Sigmoid colon (tissue), 4 donors: ENCODE data around the gene RUNDC3A.

ENCODE experiments used
- EP300 ChIP-seq, 4 donors: sonication (generic); formaldehyde crosslinking; IDR thresholded peaks; one replicate each; pipeline ENCODE4 v1.6.1; 2017; ENCODE audit warnings: antibody characterized with exemption in 4 of 4
- POLR2A ChIP-seq, 2 donors: fragments of 450-650 bp; IDR thresholded peaks; one replicate each; pipeline ENCODE4 v1.6.1; 2016; ENCODE audit warnings: antibody characterized with exemption in 2 of 2, mild to moderate bottlenecking in 2 of 2, moderate library complexity in 2 of 2
- POLR2AphosphoS5 ChIP-seq, 4 donors: sonication (generic); formaldehyde crosslinking; IDR thresholded peaks; one replicate each; pipeline ENCODE4 v1.6.1; 2017; ENCODE audit warnings: antibody characterized with exemption in 4 of 4
- TF ChIP-seq, protein P1 (sequence below), 4 experiments: fragments of 450-650 bp in 3 of 4; fragments of 200-600 bp in 1 of 4; IDR thresholded peaks; one replicate each; pipeline ENCODE4 v1.5.1; 2016 to 2019; ENCODE audit warnings: antibody characterized with exemption in 4 of 4, mild to moderate bottlenecking in 3 of 4, moderate library complexity in 2 of 4

DNA sequence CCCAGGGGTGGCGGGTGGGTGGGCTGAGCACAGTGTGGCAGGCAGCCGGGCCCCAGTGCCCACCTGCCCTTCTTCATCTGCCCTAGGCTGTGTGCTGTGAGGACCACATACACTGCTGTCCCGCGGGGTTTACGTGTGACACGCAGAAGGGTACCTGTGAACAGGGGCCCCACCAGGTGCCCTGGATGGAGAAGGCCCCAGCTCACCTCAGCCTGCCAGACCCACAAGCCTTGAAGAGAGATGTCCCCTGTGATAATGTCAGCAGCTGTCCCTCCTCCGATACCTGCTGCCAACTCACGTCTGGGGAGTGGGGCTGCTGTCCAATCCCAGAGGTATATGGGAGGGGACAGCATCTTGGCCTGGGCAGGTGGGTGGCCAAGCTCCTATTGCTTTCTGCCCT, 43.1 kb downstream of the RUNDC3A start:
- no peak for TF ChIP-seq POLR2AphosphoS5 (IDR thresholded peaks at IDR 0.05)
- TF ChIP-seq, protein P1, sequence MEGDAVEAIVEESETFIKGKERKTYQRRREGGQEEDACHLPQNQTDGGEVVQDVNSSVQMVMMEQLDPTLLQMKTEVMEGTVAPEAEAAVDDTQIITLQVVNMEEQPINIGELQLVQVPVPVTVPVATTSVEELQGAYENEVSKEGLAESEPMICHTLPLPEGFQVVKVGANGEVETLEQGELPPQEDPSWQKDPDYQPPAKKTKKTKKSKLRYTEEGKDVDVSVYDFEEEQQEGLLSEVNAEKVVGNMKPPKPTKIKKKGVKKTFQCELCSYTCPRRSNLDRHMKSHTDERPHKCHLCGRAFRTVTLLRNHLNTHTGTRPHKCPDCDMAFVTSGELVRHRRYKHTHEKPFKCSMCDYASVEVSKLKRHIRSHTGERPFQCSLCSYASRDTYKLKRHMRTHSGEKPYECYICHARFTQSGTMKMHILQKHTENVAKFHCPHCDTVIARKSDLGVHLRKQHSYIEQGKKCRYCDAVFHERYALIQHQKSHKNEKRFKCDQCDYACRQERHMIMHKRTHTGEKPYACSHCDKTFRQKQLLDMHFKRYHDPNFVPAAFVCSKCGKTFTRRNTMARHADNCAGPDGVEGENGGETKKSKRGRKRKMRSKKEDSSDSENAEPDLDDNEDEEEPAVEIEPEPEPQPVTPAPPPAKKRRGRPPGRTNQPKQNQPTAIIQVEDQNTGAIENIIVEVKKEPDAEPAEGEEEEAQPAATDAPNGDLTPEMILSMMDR (IDR thresholded peaks at IDR 0.05): no peak
- TF ChIP-seq POLR2A (IDR thresholded peaks at IDR 0.05): no peak
- TF ChIP-seq EP300 (IDR thresholded peaks at IDR 0.05): no peak
